ENCODE data around the gene HNMT. TPM values are rescaled to one million over a fixed set of nuclear protein-coding genes. Genes with fewer than 3 reads are reported as not detected.
A peak's percentile ranks its signal among the peaks of the same experiment; 100 is the strongest.

The HNMT gene
- total and polyA plus RNA-seq, 2 of the 13 experiments (the other 11 are each of a cell fraction or from before 2014, with no cell fraction given) = 279 to 309 TPM

DNA sequence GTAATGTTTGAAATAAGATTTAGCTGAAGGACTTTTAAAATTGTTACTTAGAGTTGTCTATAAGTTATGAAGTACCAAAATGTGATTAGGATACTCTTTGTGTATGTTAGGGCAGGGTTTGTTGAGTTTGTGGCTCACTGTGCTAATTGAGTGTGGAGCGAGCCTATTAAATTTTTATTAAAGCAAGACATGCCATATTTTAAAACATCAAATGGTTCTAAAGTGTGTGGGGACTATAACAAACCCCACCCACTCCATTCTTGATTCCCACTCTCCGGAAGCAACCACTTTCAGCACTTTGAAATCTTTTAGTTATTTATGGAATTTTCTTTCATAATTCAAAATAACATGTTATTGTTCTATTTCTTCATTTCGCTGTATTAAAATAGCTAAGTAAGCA lies 1.8 kb downstream of the HNMT start (continued):
- TF ChIP-seq ZBTB21 (CRISPR knock-in tag; IDR thresholded peaks at IDR 0.05) = no peak
- TF ChIP-seq, protein P1, sequence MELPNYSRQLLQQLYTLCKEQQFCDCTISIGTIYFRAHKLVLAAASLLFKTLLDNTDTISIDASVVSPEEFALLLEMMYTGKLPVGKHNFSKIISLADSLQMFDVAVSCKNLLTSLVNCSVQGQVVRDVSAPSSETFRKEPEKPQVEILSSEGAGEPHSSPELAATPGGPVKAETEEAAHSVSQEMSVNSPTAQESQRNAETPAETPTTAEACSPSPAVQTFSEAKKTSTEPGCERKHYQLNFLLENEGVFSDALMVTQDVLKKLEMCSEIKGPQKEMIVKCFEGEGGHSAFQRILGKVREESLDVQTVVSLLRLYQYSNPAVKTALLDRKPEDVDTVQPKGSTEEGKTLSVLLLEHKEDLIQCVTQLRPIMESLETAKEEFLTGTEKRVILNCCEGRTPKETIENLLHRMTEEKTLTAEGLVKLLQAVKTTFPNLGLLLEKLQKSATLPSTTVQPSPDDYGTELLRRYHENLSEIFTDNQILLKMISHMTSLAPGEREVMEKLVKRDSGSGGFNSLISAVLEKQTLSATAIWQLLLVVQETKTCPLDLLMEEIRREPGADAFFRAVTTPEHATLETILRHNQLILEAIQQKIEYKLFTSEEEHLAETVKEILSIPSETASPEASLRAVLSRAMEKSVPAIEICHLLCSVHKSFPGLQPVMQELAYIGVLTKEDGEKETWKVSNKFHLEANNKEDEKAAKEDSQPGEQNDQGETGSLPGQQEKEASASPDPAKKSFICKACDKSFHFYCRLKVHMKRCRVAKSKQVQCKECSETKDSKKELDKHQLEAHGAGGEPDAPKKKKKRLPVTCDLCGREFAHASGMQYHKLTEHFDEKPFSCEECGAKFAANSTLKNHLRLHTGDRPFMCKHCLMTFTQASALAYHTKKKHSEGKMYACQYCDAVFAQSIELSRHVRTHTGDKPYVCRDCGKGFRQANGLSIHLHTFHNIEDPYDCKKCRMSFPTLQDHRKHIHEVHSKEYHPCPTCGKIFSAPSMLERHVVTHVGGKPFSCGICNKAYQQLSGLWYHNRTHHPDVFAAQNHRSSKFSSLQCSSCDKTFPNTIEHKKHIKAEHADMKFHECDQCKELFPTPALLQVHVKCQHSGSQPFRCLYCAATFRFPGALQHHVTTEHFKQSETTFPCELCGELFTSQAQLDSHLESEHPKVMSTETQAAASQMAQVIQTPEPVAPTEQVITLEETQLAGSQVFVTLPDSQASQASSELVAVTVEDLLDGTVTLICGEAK (IDR thresholded peaks at IDR 0.05) = no peak
- TF ChIP-seq, protein P1 (CRISPR knock-in tag; IDR thresholded peaks at IDR 0.05) = no peak
- no peak for TF ChIP-seq ZNF776 (CRISPR knock-in tag; IDR thresholded peaks at IDR 0.05)
- TF ChIP-seq ZNF816 (CRISPR knock-in tag; IDR thresholded peaks at IDR 0.05; ENCODE audit: borderline replicate concordance) = no peak
- TF ChIP-seq, protein P2, sequence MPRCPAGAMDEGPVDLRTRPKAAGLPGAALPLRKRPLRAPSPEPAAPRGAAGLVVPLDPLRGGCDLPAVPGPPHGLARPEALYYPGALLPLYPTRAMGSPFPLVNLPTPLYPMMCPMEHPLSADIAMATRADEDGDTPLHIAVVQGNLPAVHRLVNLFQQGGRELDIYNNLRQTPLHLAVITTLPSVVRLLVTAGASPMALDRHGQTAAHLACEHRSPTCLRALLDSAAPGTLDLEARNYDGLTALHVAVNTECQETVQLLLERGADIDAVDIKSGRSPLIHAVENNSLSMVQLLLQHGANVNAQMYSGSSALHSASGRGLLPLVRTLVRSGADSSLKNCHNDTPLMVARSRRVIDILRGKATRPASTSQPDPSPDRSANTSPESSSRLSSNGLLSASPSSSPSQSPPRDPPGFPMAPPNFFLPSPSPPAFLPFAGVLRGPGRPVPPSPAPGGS (CRISPR knock-in tag; IDR thresholded peaks at IDR 0.05) = no peak
- TF ChIP-seq MLLT10 (CRISPR knock-in tag; IDR thresholded peaks at IDR 0.05) = peak; percentile 17; the same call in 1 of the 2 replicates
- TF ChIP-seq SETDB1 (CRISPR knock-in tag; IDR thresholded peaks at IDR 0.05; ENCODE audit: borderline replicate concordance) = no peak
- no peak for TF ChIP-seq PRMT3 (CRISPR knock-in tag; IDR thresholded peaks at IDR 0.05; ENCODE audit: borderline replicate concordance, low read depth)
- TF ChIP-seq SALL1 (CRISPR knock-in tag; IDR thresholded peaks at IDR 0.05) = no peak
- TF ChIP-seq MTA3 (CRISPR knock-in tag; IDR thresholded peaks at IDR 0.05) = no peak
- TF ChIP-seq ZNF12 (CRISPR knock-in tag; IDR thresholded peaks at IDR 0.05) = no peak
- TF ChIP-seq ZSCAN9 (CRISPR knock-in tag; IDR thresholded peaks at IDR 0.05; ENCODE audit: borderline replicate concordance) = no peak
- peak; percentile 31; the same call in 1 of the 2 replicates for TF ChIP-seq SAP130 (CRISPR knock-in tag; IDR thresholded peaks at IDR 0.05; ENCODE audit: low read depth)
- TF ChIP-seq, protein P3, sequence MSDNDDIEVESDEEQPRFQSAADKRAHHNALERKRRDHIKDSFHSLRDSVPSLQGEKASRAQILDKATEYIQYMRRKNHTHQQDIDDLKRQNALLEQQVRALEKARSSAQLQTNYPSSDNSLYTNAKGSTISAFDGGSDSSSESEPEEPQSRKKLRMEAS (IDR thresholded peaks at IDR 0.05) = 0 out of 2 replicates have a peak, but pooled peaks have one; percentile 21
- no peak; the same call in 1 of the 2 replicates for TF ChIP-seq ZFP36L1 (CRISPR knock-in tag; IDR thresholded peaks at IDR 0.05)
- no peak for TF ChIP-seq PTBP1 (IDR thresholded peaks at IDR 0.05; ENCODE audit: low read depth, low read length, poor library complexity, severe bottlenecking)
- no peak for TF ChIP-seq CSRNP1 (CRISPR knock-in tag; IDR thresholded peaks at IDR 0.05)
- TF ChIP-seq ZNF557 (CRISPR knock-in tag; IDR thresholded peaks at IDR 0.05) = no peak

Measured in HepG2 (cell line).